Retinal pigment epithelial cell (primary cell): ENCODE data around the gene YBX2.

ENCODE experiments used
- DNase-seq: peaks from one replicate; pipeline ENCODE4 v3.0.0-alpha.2; 2010; ENCODE audit warnings: low read depth
- H3K4me3 ChIP-seq: 2 replicates; pipeline ENCODE4 v1.5.1; 2011; ENCODE audit warnings: mild to moderate bottlenecking, low read length, control low read depth, moderate library complexity
- CTCF ChIP-seq: conservative IDR thresholded peaks from 2 replicates; pipeline ENCODE4 v1.5.1; 2011; ENCODE audit warnings: low read depth, low read length, control low read depth, inconsistent platforms

Gene YBX2

DNA sequence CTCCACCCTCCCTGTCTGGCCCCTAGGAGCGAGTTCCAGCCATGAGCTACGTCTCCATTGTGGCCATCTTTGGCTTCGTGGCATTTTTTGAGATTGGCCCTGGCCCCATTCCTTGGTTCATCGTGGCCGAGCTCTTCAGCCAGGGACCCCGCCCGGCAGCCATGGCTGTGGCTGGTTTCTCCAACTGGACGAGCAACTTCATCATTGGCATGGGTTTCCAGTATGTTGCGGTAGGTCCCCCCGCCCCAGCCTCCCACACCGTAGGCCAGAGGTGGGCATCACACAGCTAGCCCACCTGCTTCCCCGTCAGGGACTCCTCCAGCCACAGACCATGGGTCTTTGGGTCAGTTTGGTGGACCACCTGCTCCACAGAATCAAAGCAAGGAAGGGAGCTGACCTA lies 8.8 kb downstream of the YBX2 start:
- TF ChIP-seq CTCF: no peak
- H3K4me3 ChIP-seq: no peak overlapping the region
- no peak for DNase-seq

- no peak for DNase-seq
- TF ChIP-seq CTCF: no peak
- no peak overlapping the region for H3K4me3 ChIP-seq
Observed at GRCh38 chr17:7284911-7285310, 9.5 kb downstream of the YBX2 start.

DNA sequence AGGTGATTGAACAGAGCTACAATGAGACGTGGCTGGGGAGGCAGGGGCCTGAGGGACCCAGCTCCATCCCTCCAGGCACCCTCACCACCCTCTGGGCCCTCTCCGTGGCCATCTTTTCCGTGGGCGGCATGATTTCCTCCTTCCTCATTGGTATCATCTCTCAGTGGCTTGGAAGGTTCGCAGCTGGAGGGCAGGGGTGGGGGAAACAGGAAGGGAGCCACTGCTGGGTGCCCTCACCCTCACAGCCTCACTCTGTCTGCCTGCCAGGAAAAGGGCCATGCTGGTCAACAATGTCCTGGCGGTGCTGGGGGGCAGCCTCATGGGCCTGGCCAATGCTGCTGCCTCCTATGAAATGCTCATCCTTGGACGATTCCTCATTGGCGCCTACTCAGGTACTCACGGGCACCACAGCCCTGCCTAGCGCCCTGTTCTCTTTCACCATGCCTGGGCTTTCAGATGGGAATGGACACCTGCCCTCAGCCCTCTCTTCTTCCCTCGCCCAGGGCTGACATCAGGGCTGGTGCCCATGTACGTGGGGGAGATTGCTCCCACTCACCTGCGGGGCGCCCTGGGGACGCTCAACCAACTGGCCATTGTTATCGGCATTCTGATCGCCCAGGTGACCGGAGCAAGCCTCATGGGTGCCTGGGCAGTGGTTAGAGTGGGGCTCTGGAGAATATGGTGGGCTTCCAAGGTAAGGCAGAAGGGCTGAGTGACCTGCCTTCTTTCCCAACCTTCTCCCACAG lies 10.8 kb downstream of the YBX2 start:
- no peak for DNase-seq
- H3K4me3 ChIP-seq: no peak overlapping the region
- TF ChIP-seq CTCF: no peak

DNA sequence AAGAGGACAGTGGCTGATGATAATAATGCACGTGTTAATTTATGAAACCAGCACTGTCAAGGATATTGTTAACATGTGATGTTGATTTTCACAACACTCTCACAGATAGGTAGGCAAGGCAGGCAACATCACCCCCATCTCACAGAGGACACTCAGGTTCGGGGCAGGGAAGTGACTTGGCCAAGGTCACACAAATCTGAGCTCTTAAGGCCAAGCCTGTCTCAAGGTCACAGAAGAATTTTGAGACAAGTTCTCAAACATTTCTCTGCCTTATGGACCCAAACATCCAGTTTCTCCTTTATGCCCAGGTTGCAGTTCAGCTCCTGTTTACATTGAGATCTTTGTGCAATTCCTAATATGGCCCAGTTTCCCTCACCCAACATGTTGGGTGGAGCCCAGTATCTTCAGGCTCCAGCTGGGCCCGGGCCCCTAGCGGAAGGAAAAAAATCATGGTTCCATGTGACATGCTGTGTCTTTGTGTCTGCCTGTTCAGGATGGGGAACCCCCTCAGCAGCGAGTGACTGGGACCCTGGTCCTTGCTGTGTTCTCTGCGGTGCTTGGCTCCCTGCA lies 11.6 kb downstream of the YBX2 start:
- no peak for TF ChIP-seq CTCF
- no peak overlapping the region for H3K4me3 ChIP-seq
- DNase-seq: no peak

- DNase-seq: no peak
- H3K4me3 ChIP-seq: peak overlapping the region; percentile 53
- no peak for TF ChIP-seq CTCF
Observed at GRCh38 chr17:7281953-7282751, 12.3 kb downstream of the YBX2 start.

- peak; percentile 78 for DNase-seq
- H3K4me3 ChIP-seq: peak within 1 kb of the TSS; percentile 53
- no peak for TF ChIP-seq CTCF
Observed at GRCh38 chr17:7281074-7281952, 13.1 kb downstream of the YBX2 start, which contains the start of gene SLC2A4. Gene SLC2A4, plus strand, starts transcription at chr17:7281718. Its CDS starts 217 bp downstream, at chr17:7281935.
